NCI-H1105 (cell line): ENCODE measurements around the gene EYS.
"Not testable (repeated sequence)": the region's sequence is repeated elsewhere in the genome, so short reads cannot be mapped to it uniquely, and the experiment has no call there.

Experiments used
- DNase-seq: peaks from one replicate; lab custom pipeline; 2025; lab: John Stamatoyannopoulos, UW

The EYS gene

GRCh38 chr6:64467656-64468055 lies 1239.4 kb downstream of the EYS start:
- no peak for DNase-seq

- no peak for DNase-seq
Measured at GRCh38 chr6:64459411-64459944, 1247.5 kb downstream of the EYS start.

DNA sequence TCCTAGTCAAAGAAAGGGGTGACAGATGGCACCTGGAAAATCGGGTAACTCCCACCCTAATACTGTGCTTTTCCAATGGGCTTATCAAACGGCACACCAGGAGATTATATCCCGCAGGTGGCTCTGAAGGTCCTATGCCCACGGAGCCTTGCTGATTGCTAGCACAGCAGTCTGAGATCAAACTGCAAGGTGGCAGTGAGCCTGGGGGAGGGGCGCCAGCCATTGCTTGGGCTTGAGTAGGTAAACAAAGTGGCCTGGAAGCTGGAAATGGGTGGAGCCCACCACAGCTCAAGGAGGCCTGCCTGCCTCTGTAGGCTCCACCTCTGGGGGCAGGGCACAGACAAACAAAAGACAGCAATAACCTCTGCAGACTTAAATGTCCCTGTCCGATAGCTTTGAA lies 1258.9 kb downstream of the EYS start:
- DNase-seq = not testable (repeated sequence)

DNA sequence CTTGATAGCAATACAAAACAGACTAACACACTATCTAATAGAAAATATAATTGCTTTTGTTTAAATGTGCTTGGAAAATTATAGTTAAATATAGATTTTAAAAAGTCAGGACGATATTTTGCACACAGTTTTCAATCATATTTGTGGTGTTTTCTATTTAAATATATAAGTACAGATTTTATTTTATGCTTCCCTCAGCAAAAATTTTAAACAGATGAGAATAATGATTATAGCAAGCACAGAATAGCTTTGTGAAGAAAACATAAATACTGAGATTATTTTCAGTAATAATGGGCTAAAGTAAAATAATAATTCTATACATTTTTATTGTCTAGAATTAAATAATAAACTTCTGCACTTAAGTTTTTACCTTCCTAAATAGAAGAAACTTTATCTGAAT lies 1262.0 kb downstream of the EYS start:
- no peak for DNase-seq

DNA sequence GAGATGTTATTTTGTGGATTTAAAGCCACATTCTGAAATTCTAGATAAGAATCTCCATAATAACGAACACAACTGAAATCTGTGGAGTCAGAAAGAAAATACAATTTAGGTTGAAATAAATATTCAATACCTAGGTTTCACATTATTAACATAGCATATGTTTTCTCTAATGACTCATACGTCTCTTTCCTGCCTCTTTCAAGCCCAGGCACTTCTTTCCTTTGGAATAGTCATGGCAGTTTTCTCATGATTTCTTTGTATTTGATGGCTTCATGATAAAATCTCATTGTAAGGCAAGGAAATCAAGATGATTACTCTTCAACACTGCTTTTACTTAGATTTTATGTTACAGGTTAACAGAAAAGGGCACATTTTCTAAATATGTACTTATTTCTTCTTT lies 1267.8 kb downstream of the EYS start:
- no peak for DNase-seq

DNA sequence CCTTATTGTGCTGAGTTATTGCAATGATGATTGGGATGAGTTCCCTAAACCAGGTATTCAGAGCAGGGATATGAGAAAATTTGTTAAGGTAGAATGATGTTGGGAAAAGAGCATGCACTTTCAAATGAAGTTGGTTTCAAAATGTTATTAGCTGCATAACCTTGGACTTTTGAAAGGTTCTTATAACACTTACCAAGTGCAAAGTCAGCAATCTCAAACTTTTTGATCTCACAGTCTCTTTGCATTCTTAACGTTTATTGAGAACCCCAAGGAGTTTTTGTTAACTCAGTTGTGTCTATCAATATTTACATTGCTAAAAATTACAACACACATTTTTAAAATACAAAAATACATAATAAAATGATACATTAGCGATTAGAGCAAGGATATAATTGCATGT lies 1269.0 kb downstream of the EYS start:
- no peak for DNase-seq

- DNase-seq = peak; percentile 8
Measured at GRCh38 chr6:64429926-64430325, 1277.1 kb downstream of the EYS start.

DNA sequence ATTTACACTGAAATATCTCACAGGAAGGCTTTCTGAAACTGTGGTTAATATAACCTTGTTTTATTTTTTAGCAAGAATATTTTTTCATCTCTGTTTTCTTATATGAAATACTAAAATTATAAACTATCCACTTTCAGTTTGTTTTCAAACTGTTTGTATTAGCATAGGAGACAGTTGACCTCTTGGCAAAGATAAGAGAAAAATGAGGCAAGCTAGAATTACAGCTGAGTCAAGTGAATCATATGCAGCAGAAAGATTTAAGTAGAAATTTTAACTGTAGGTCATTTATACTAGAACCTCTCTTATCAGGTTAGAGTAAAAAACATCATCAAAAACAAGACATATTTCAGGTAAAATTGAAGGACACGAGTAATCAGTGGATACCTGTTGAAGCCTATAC lies 1278.8 kb downstream of the EYS start:
- no peak for DNase-seq

DNA sequence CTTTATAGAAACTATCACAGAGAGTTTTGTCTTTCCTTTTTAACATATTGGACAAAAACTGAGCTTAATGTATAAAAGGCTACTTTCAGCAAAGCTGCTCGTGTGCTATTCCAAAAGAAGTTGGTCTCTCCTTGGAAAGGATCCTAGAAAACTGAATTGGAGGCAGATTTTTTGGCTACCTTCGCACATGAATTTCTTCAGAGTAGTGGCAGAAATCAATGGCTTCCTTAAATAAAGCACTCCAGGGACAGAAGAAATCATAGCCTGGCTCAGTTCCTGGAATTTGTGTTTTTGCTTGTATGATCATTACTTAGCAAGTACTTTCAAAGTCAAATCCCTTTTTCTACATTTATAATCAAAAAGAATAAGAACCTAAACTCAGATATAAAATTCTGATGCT lies 1291.1 kb downstream of the EYS start:
- no peak for DNase-seq

GRCh38 chr6:64411226-64411625 lies 1295.8 kb downstream of the EYS start:
- DNase-seq = no peak

DNA sequence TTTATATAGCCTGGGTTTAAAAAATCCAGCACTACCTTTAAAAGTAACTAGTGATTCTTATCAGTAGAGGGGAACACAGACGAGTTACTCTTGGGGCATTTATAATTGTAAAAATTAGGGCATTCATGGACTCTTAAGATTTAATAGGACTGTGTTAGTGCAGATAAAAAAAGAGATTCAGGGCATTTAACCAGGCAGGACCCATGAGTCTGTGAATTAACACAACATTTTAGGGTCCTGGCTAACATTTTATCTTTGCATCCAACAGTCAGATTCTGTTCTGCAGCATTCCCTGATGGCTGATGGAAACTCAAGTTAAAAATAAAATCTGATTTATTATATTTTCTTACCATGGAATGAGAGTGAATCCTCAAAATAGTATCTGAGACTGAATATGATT lies 1297.1 kb downstream of the EYS start:
- DNase-seq = no peak

DNA sequence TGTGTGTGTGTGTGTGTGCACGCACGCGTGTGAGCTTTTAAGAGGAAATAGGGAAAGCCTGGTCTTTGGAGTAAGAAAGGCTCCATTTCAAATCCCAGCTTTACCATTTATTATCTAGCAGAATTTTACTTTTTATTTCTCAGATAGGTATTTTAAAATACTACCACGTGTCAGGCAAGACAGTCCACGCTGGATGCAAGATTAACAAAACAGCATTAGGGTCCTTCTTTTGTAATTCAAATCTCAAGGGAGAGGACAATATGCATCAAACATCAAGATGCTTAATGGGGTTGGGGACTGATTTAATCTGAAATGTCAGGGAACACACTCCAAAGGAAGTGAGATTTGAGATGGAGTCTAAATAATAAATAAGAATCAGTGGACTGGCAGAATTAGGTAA lies 1302.6 kb downstream of the EYS start:
- DNase-seq = no peak

DNA sequence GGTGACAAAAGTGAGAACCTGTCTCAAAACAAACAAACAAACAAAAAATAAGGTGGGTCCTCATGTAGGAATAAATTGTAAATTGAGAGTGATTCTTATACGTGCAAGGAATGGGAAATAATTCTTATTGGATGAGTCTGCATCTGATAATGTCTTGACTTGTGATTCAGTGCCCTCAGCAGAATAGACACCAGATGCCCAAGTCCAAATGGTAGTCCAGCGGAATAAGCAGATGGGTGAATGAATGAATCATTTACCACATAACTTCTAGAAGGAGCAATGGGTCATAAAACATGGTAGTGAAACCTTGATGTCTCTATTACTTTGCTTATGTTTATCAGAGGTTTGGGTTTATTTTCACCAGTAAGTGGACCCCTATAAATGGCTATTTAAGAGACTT lies 1323.7 kb downstream of the EYS start:
- DNase-seq = no peak

DNA sequence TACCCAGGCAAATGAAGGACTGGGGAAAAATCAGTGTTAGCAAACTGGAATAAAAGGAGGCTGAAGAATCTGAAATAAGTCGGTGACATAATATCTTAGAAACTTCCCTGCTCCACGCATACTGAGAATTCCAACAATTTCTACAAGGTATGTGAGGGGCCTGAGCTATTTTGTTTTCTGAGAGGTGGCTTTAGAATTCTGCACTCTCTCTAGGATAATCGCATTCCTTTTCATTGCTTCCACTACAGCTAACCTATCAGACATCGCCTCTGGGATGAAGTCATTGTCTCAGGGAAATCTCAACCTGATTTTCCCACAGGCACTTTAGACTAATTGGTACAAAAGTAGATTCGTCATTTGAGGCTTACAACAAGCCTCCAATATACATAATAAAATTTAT lies 1330.6 kb downstream of the EYS start:
- no peak for DNase-seq

DNA sequence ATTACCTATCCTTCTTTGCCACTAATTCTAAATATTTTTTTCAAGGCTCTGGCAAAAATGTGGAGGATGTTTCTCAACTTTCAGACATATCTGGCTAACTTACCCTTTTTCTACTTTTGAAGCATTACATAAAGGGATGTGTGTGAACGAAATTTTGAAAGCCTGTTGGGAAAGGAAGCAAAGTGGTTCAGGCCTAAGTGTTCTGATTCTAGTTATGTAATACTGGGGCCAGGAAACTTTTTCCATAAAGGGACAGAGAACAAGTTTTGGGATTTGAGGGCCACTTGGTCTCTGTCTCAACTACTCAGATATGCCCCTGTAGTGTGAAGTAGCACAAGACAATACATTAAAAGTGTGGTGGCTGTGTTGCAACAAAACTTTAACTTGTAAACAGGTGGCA lies 1349.6 kb downstream of the EYS start:
- DNase-seq = no peak

GRCh38 chr6:64347411-64347810 lies 1359.6 kb downstream of the EYS start:
- DNase-seq = no peak

DNA sequence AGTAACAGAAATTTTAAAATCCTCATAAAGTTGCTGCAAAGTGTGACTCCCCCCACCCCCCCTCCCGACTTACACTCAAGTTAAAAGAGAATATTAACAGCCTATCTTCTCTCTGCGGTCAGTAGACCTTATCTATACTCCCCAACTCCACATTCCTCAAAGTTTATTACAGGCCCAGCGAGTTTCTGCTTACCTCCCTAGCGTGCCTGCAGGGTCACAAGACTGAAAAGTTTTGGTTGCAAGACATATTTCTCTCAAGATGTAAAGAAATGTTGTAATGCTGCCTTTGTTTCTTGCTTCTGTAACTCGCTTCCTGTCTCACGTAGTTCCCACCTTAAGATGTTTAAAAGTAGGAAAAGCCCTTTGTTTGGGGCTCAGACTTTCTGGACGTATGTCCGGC lies 1371.8 kb downstream of the EYS start:
- no peak for DNase-seq

- DNase-seq = no peak
Measured at GRCh38 chr6:64334636-64335035, 1372.4 kb downstream of the EYS start.

DNA sequence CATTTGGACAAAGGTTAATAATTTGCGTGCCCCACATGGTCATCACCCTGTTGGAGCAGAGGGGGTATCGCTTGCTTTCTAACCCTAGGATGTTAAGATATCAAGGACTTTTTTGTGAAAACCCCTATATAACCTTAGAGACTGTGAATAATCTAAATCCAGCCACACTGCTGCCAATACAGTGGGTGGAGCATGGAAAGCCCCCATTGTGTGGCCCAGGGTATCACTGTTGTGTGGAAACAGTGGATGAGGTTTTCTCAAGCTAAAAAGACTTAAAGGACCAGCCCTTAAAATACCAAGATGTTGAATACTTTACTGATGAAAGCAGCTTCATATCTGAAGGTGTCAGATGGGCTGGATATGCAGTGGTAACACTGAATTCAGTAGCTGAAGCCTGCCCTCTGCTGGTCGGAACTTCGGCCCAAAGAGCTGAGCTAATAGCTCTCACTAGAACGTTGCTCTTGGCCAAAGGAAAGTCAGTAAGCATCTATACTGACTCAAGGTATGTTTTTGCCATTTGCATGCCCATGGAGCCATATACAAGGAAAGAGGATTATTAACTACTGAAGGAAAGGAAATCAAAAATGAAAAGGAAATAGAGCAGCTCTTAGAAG lies 1376.2 kb downstream of the EYS start:
- DNase-seq = peak; percentile 50

DNA sequence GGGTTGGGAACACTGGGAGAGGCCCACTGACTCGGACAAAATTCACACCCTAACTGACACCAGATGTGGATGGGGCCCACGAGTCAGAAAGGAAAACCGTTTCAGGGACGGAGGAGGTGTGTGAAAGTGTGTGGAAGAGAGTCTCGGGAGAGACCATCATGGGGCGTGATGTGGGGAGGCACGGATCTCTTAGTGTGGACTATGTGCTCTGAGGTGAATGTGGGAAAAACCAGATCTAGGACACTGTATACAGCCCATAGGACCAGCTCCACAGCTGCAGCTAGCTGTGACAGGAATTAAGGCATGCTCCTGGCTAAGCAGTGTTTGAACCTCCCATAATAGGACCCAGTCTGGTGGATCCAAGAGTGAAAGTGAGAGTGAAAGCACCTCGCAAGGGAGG lies 1380.1 kb downstream of the EYS start:
- DNase-seq = no peak

DNA sequence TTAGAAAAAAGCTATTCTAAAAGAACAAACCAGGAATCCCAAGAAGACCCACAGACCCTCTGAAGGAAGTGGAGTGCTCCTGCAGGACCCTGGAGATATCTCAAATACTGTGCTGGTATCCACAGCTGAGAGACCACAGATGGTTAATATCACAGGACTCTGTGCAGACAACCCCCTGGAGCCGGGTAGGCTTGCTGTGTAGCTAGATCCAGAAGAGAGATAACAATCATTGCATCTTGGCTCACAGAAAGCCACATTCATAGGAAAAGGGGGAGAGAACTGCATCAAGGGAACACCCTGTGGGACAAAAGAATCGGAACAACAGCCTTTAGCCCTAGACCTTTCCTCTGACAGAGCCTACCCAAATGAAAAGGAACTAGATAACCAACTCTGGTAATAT lies 1381.9 kb downstream of the EYS start:
- no peak for DNase-seq

DNA sequence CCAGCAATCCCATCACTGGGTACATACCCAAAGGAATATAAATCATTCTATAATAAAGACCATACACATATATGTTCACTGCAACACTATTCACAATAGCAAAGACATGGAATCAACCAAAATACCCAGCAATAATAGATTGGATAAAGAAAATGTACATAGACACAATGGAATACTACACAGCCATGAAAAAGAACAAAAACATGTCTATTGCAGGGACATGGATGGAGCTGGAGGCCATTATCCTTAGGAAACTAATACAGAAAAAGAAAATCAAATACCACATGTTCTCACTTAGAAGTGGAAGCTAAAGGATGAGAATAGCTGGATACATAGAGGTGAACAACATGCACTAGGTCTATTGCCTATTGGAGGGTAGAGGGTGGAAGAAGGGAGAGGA lies 1396.8 kb downstream of the EYS start:
- no peak for DNase-seq

DNA sequence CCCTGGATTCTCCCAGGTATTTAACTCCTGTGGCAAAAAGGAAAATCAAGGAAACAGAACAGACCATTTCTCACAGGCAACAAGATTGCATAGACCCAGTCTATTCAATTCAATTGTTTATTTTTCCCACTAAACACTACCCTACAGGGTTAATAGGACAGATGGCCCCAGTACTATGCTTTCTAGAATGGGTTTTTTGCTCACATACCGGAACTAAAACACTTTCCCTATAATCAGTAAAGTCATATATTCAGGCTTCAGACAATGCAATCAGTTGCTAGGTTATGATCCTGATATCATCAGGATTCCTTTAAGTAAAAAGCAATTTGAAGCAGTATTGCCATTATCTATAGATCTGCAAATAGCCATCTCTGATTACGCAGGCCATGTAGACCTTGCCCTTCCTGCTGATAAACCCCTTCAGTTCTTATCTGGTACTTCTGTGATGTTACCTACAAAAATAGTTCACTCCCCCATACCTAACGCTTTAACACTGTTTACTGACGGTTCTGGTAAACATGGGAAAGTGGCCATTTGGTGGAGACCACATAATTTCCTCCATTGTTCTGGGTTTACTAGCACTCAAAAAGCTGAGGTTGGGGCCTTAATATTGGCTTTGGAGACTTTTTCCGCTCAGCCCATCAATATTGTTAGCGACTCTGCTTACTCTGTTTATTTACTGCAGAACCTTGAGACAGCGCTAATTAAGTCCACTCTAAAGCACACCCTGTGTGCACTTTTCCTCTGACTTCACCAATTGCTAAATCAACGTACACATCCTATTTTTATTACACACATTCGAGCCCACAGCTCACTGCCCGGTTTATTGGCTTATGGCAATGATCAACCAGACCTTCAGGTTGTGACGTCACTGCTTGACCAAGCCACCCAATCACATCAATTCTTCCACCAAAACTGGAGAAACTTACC lies 1405.5 kb downstream of the EYS start:
- no peak for DNase-seq
